ENCODE data around the gene NME4.

NME4 gene

GRCh38 chr16:389352-389751 is 7.6 kb upstream of the NME4 start:
- Histone ChIP-seq H3K9me3 (peaks cover 4% of the 10 kb centered on the region; the same call in 1 of the 2 replicates), H3K27me3 (ENCODE audit: low read depth) (no peaks in the 10 kb centered on the region), H3K4me3 (no peak overlapping the region), H3K4me1 (peaks cover 4% of the 10 kb centered on the region; the same call in 1 of the 2 replicates), H3K36me3 (replicated peaks) (no peaks in the 10 kb centered on the region)
- no peak for DNase-seq (ENCODE audit: low spot score in 2 of 2)
- in situ Hi-C loops (cut with MboI; ENCODE audit: low sequenced_read_pairs) = no loop called here

GRCh38 chr16:391885-392335 is 5.1 kb upstream of the NME4 start:
- in situ Hi-C loops (cut with MboI; ENCODE audit: low sequenced_read_pairs) = no loop called here
- H3K9me3 ChIP-seq = peaks cover 4% of the 10 kb centered on the region; the same call in 1 of the 2 replicates
- DNase-seq (ENCODE audit: low spot score in 2 of 2) = peak; percentile 29 to 83
- H3K4me3 ChIP-seq = no peak overlapping the region
- no peaks in the 10 kb centered on the region for H3K36me3 ChIP-seq (replicated peaks)
- peaks cover 15% of the 10 kb centered on the region for H3K4me1 ChIP-seq
- H3K27me3 ChIP-seq (ENCODE audit: low read depth) = no peaks in the 10 kb centered on the region

GRCh38 chr16:392450-393030 is 4.5 kb upstream of the NME4 start:
- no peaks in the 10 kb centered on the region for H3K36me3 ChIP-seq (replicated peaks)
- in situ Hi-C loops (cut with MboI; ENCODE audit: low sequenced_read_pairs) = no loop called here

GRCh38 chr16:396199-396598 is 800 bp upstream of the NME4 start:
- DNase-seq (ENCODE audit: low spot score in 2 of 2) = no peak
- in situ Hi-C loops (cut with MboI; ENCODE audit: low sequenced_read_pairs) = no loop called here
- Histone ChIP-seq H3K4me3 (peak overlapping the region; percentile 34), H3K9me3 (peaks cover 4% of the 10 kb centered on the region; the same call in 1 of the 2 replicates), H3K4me1 (peaks cover 12% of the 10 kb centered on the region), H3K27me3 (ENCODE audit: low read depth) (no peaks in the 10 kb centered on the region), H3K36me3 (replicated peaks) (peaks cover 27% of the 10 kb centered on the region)

More at GRCh38 chr16:392450-393030, 4.5 kb upstream of the NME4 start:
- Histone ChIP-seq H3K4me3 (no peak overlapping the region), H3K4me1 (peaks cover 15% of the 10 kb centered on the region), H3K9me3 (peaks cover 4% of the 10 kb centered on the region; the same call in 1 of the 2 replicates), H3K27me3 (ENCODE audit: low read depth) (no peaks in the 10 kb centered on the region)
- no peak for DNase-seq (ENCODE audit: low spot score in 2 of 2)

GRCh38 chr16:396605-397004 is 394 bp upstream of the NME4 start:
- Histone ChIP-seq H3K27me3 (ENCODE audit: low read depth) (no peaks in the 10 kb centered on the region), H3K9me3 (peaks cover 4% of the 10 kb centered on the region; the same call in 1 of the 2 replicates), H3K36me3 (replicated peaks) (peaks cover 29% of the 10 kb centered on the region), H3K4me3 (peak overlapping the region; percentile 34), H3K4me1 (peaks cover 12% of the 10 kb centered on the region)
- in situ Hi-C loops (cut with MboI; ENCODE audit: low sequenced_read_pairs) = no loop called here
- DNase-seq (ENCODE audit: low spot score in 2 of 2) = peak; percentile 57 to 84

- peak overlapping the region; percentile 16 for H3K4me3 ChIP-seq
- H3K4me1 ChIP-seq = peaks cover 14% of the 10 kb centered on the region
- peaks cover 29% of the 10 kb centered on the region for H3K36me3 ChIP-seq (replicated peaks)
- peak; percentile 33 to 84 for DNase-seq (ENCODE audit: low spot score in 2 of 2)
- no peaks in the 10 kb centered on the region for H3K9me3 ChIP-seq
- H3K27me3 ChIP-seq (ENCODE audit: low read depth) = no peaks in the 10 kb centered on the region
- in situ Hi-C loops (cut with MboI; ENCODE audit: low sequenced_read_pairs) = no loop called here
Observed at GRCh38 chr16:397736-398332, 835 bp downstream of the NME4 start.

GRCh38 chr16:398561-399339 is 1.8 kb downstream of the NME4 start:
- peak in 1 of 2 experiments; percentile 38 for DNase-seq (ENCODE audit: low spot score in 2 of 2)
- no peaks in the 10 kb centered on the region for H3K9me3 ChIP-seq
- H3K4me1 ChIP-seq = peaks cover 15% of the 10 kb centered on the region
- in situ Hi-C loops (cut with MboI; ENCODE audit: low sequenced_read_pairs) = no loop called here
- no peaks in the 10 kb centered on the region for H3K27me3 ChIP-seq (ENCODE audit: low read depth)
- H3K4me3 ChIP-seq = no peak overlapping the region
- H3K36me3 ChIP-seq (replicated peaks) = peaks cover 29% of the 10 kb centered on the region

GRCh38 chr16:399340-400019 is 2.5 kb downstream of the NME4 start:
- peaks cover 29% of the 10 kb centered on the region for H3K36me3 ChIP-seq (replicated peaks)
- no peaks in the 10 kb centered on the region for H3K9me3 ChIP-seq
- in situ Hi-C loops (cut with MboI; ENCODE audit: low sequenced_read_pairs) = no loop called here
- H3K27me3 ChIP-seq (ENCODE audit: low read depth) = no peaks in the 10 kb centered on the region
- no peak overlapping the region for H3K4me3 ChIP-seq
- peaks cover 15% of the 10 kb centered on the region for H3K4me1 ChIP-seq
- DNase-seq (ENCODE audit: low spot score in 2 of 2) = no peak

- peak overlapping the region; percentile 84 for H3K4me3 ChIP-seq
- peaks cover 15% of the 10 kb centered on the region for H3K4me1 ChIP-seq
- no peaks in the 10 kb centered on the region for H3K9me3 ChIP-seq
- H3K27me3 ChIP-seq (ENCODE audit: low read depth) = no peaks in the 10 kb centered on the region
- in situ Hi-C loops (cut with MboI; ENCODE audit: low sequenced_read_pairs) = no loop called here
- peak in 1 of 2 experiments; percentile 34 for DNase-seq (ENCODE audit: low spot score in 2 of 2)
- peaks cover 29% of the 10 kb centered on the region for H3K36me3 ChIP-seq (replicated peaks)
Observed at GRCh38 chr16:400061-400591, 3.1 kb downstream of the NME4 start.

GRCh38 chr16:401468-402348 is 4.7 kb downstream of the NME4 start, which contains the start of gene DECR2:
Gene DECR2 (plus strand): TSS chr16:401885. CDS start chr16:401964, 79 bp downstream.
- peak within 1 kb of the TSS; percentile 84 for H3K4me3 ChIP-seq
- in situ Hi-C loops (cut with MboI; ENCODE audit: low sequenced_read_pairs) = no loop called here
- H3K9me3 ChIP-seq = no peaks in the 10 kb centered on the region
- H3K4me1 ChIP-seq = peaks cover 5% of the 10 kb centered on the region
- H3K36me3 ChIP-seq (replicated peaks) = peaks cover 29% of the 10 kb centered on the region
- H3K27me3 ChIP-seq (ENCODE audit: low read depth) = no peaks in the 10 kb centered on the region
- peak; percentile 86 to 99 for DNase-seq (ENCODE audit: low spot score in 2 of 2)

GRCh38 chr16:404971-405486 is 8.0 kb downstream of the NME4 start:
- Histone ChIP-seq H3K36me3 (replicated peaks) (peaks cover 10% of the 10 kb centered on the region), H3K9me3 (no peaks in the 10 kb centered on the region), H3K27me3 (ENCODE audit: low read depth) (no peaks in the 10 kb centered on the region), H3K4me3 (no peak overlapping the region), H3K4me1 (peaks cover 4% of the 10 kb centered on the region; the same call in 1 of the 2 replicates)
- no peak for DNase-seq (ENCODE audit: low spot score in 2 of 2)
- in situ Hi-C loops (cut with MboI; ENCODE audit: low sequenced_read_pairs) = no loop called here

Measured in HAP-1 (cell line).